ENCODE measurements around the gene IL17RE.

Gene IL17RE

DNA sequence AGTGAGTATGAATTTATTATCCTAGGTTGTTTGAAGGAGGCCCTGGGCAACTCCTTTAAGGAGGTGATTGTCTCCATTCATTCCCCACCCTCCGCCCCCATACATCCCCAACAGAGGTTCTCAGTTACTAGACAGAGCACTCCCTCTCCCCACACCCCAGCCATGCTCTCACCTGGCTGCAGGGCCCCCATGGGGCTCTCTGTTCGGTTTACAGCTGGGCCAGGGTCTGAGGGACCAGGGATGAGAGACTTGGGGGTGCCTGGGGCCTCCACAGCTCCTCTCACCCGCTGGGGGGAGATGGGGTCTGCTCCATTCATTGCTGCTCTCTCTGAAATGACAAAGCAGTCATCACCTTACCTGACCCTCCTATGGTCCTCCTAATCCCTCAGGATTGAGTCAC lies 45.9 kb downstream of the IL17RE start:
- Histone ChIP-seq H3K27ac (no peak overlapping the region), H3K4me1 (ENCODE audit: control insufficient read depth in 1 of 2, insufficient read depth in 1 of 2, low read depth in 1 of 2, low read length in 1 of 2) (peaks cover 19 to 21% of the 10 kb centered on the region in 2 experiments), H3K9me3 (no peaks in the 10 kb centered on the region), H3K27me3 (peaks cover 27% of the 10 kb centered on the region), H3K4me3 (ENCODE audit: low read depth in 1 of 2, low read length in 1 of 2) (no peak overlapping the region), H3K36me3 (no peaks in the 10 kb centered on the region)
- TF ChIP-seq, protein P1, sequence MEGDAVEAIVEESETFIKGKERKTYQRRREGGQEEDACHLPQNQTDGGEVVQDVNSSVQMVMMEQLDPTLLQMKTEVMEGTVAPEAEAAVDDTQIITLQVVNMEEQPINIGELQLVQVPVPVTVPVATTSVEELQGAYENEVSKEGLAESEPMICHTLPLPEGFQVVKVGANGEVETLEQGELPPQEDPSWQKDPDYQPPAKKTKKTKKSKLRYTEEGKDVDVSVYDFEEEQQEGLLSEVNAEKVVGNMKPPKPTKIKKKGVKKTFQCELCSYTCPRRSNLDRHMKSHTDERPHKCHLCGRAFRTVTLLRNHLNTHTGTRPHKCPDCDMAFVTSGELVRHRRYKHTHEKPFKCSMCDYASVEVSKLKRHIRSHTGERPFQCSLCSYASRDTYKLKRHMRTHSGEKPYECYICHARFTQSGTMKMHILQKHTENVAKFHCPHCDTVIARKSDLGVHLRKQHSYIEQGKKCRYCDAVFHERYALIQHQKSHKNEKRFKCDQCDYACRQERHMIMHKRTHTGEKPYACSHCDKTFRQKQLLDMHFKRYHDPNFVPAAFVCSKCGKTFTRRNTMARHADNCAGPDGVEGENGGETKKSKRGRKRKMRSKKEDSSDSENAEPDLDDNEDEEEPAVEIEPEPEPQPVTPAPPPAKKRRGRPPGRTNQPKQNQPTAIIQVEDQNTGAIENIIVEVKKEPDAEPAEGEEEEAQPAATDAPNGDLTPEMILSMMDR (IDR thresholded peaks at IDR 0.05) = no peak

DNA sequence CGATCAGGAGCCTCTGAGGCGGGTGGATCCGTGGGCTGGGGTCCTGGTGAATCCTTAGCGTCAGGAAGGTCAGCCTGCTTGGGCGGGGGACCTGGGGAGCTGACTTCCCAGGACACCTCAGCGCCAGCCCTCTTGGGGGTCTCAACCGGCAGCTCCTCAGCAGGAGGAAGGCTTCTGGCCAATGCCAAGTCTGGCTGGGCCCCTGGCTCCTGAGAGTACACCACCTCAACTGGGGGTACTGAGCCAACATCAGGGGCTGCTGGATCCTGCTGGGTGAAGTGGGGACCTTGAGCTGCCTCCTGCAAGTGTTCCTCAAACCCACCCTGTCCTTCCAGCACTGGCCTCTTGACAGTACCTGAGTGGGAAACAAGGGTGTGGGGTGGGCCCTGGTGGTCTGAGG lies 46.5 kb downstream of the IL17RE start:
- Histone ChIP-seq H3K36me3 (no peaks in the 10 kb centered on the region), H3K9me3 (no peaks in the 10 kb centered on the region), H3K4me3 (ENCODE audit: low read depth in 1 of 2, low read length in 1 of 2) (no peak overlapping the region), H3K27me3 (peaks cover 27% of the 10 kb centered on the region), H3K4me1 (ENCODE audit: control insufficient read depth in 1 of 2, insufficient read depth in 1 of 2, low read depth in 1 of 2, low read length in 1 of 2) (peaks cover 19 to 21% of the 10 kb centered on the region in 2 experiments), H3K27ac (no peak overlapping the region)
- TF ChIP-seq, protein P1 (IDR thresholded peaks at IDR 0.05) = no peak

DNA sequence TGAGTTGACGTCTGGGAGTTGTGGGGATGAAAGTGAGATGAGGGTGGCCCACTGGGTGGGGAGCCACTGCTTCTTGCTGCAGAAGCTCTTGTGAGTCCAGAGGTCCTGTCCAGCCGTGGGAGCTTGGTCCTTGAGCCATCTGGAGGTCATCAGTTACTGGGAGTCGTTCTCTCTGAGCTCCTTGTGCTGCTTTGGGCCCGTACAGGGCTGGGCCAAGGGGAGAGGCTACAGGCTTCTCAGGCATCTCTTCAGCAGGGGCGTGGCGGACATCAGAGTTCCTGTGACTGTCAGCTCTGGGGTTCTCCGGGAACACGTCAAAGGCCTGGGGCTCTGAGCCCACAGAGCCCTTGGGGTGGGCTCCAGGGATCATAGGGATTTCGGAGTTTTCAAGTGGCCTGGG lies 47.0 kb downstream of the IL17RE start:
- TF ChIP-seq, protein P1 (IDR thresholded peaks at IDR 0.05) = no peak
- H3K4me1 ChIP-seq (ENCODE audit: control insufficient read depth in 1 of 2, insufficient read depth in 1 of 2, low read depth in 1 of 2, low read length in 1 of 2) = peaks cover 19 to 21% of the 10 kb centered on the region in 2 experiments

DNA sequence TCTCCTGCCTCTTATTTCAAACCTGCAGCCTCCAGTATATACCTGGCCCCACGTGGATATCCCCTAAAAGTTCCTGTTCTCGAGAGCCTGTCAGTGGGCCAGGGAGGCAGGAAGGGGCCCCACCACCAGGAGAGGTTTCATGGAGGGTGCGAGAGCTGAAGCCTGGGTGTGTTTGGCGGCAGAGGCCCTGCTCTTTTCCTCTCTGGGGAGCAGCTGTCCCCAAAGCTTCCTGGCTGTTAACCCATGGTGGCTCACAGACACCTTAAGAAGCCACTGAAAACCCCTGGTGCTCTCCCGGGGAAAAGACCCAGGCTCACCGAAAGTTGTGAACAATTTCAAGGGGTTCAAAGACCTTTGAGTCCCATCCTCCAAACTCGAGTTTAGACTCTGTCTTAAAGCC lies 48.5 kb downstream of the IL17RE start:
- TF ChIP-seq, protein P1 (IDR thresholded peaks at IDR 0.05) = no peak
- Histone ChIP-seq H3K36me3 (no peaks in the 10 kb centered on the region), H3K27me3 (peaks cover 27% of the 10 kb centered on the region), H3K4me3 (ENCODE audit: low read depth in 1 of 2, low read length in 1 of 2) (no peak overlapping the region), H3K27ac (no peak overlapping the region), H3K4me1 (ENCODE audit: control insufficient read depth in 1 of 2, insufficient read depth in 1 of 2, low read depth in 1 of 2, low read length in 1 of 2) (peaks cover 15 to 16% of the 10 kb centered on the region in 2 experiments), H3K9me3 (no peaks in the 10 kb centered on the region)

More for the DNA sequence above, 47.0 kb downstream of the IL17RE start:
- Histone ChIP-seq H3K9me3 (no peaks in the 10 kb centered on the region), H3K27ac (no peak overlapping the region), H3K36me3 (no peaks in the 10 kb centered on the region), H3K4me3 (ENCODE audit: low read depth in 1 of 2, low read length in 1 of 2) (no peak overlapping the region), H3K27me3 (peaks cover 27% of the 10 kb centered on the region)

DNA sequence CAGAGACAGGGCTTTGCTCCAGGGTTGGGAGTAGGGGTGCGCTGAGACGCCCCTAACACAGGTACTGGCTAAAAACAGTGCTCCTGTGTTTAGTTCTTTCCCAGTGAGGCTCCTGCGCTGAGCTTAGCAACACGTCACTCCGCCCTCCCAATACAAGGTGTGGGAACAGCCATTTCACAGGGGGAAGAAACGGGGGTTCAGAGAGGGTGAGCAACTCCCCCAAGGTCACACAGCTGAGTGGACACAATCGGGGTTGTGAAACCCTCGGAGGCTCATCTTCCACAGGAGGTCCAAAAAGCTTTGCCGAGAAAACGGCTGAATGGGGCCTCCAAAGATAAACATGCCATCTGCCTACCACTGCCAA lies 48.9 kb downstream of the IL17RE start:
- TF ChIP-seq, protein P1 (IDR thresholded peaks at IDR 0.05) = no peak
- no peak overlapping the region for H3K27ac ChIP-seq

More for the DNA sequence above, 48.9 kb downstream of the IL17RE start:
- Histone ChIP-seq H3K36me3 (no peaks in the 10 kb centered on the region), H3K4me1 (ENCODE audit: control insufficient read depth in 1 of 2, insufficient read depth in 1 of 2, low read depth in 1 of 2, low read length in 1 of 2) (peaks cover 12 to 14% of the 10 kb centered on the region in 2 experiments), H3K4me3 (ENCODE audit: low read depth in 1 of 2, low read length in 1 of 2) (no peak overlapping the region), H3K27me3 (peaks cover 27% of the 10 kb centered on the region), H3K9me3 (no peaks in the 10 kb centered on the region)

All from neutrophil (primary cell).